ENCODE results near the gene KCNIP2. TPM values are rescaled to one million over a fixed set of nuclear protein-coding genes. Genes with fewer than 3 reads are reported as not detected.

The KCNIP2 gene
- total and polyA plus RNA-seq, 4 donors = 0.18 to 2.0 (median 0.72) TPM

- DNase-seq (ENCODE audit: low spot score) = no peak
- peak overlapping the region in 1 of 3 donors; percentile 77 for H3K4me3 ChIP-seq (ENCODE audit: low read depth in 1 of 3, low read length in 3 of 3)
- no peaks in the 10 kb centered on the region for H3K9me3 ChIP-seq (ENCODE audit: control insufficient read depth in 4 of 4, low read length in 3 of 4)
- H3K27me3 ChIP-seq (ENCODE audit: control insufficient read depth in 4 of 4, insufficient read depth in 4 of 4, low read length in 3 of 4) = no peaks in the 10 kb centered on the region
- peak overlapping the region in 1 of 2 donors; percentile 15 for H3K27ac ChIP-seq (ENCODE audit: low read depth in 1 of 2, low read length in 2 of 2)
- peaks cover 10 to 41% (median 28%) of the 10 kb centered on the region in 4 donors for H3K4me1 ChIP-seq (ENCODE audit: control insufficient read depth in 4 of 4, insufficient read depth in 4 of 4, low read length in 3 of 4)
- TF ChIP-seq CTCF (IDR thresholded peaks at IDR 0.05; ENCODE audit: low read depth, low read length, missing input control) (no peak), RXRA (IDR thresholded peaks at IDR 0.05) (no peak), FOXA2 (IDR thresholded peaks at IDR 0.05) (no peak), ZBTB33 (IDR thresholded peaks at IDR 0.05) (no peak), FOXA1 (IDR thresholded peaks at IDR 0.05) (no peak), ATF3 (IDR thresholded peaks at IDR 0.05) (no peak), JUND (IDR thresholded peaks at IDR 0.05) (no peak), NR2F2 (IDR thresholded peaks at IDR 0.05) (no peak), HNF4G (IDR thresholded peaks at IDR 0.05) (no peak), HNF4A (conservative IDR thresholded peaks at IDR 0.05) (no peak), RAD21 (IDR thresholded peaks at IDR 0.05) (no peak), GABPA (IDR thresholded peaks at IDR 0.05 in 1 of 2, conservative IDR thresholded peaks at IDR 0.05 in 1 of 2) (no peak)
- no peak overlapping the region for H3K9ac ChIP-seq (ENCODE audit: low read depth in 1 of 2, low read length in 2 of 2)
- peaks cover 0 to 30% (median 25%) of the 10 kb centered on the region in 4 donors for H3K36me3 ChIP-seq (ENCODE audit: control insufficient read depth in 4 of 4, insufficient read depth in 3 of 4, low read depth in 1 of 4, low read length in 3 of 4)
- WGBS = 74% methylated on average over 10 of the region's 10 CpGs
Observed at GRCh38 chr10:101783736-101784118, 59.9 kb downstream of the KCNIP2 start.

- Histone ChIP-seq H3K9ac (ENCODE audit: low read depth in 1 of 2, low read length in 2 of 2) (peak within 1 kb of the TSS in 1 of 2 donors; percentile 33), H3K4me3 (ENCODE audit: low read depth in 1 of 3, low read length in 3 of 3) (peak within 1 kb of the TSS; percentile 68 to 78 (median 77)), H3K4me1 (ENCODE audit: control insufficient read depth in 4 of 4, insufficient read depth in 4 of 4, low read length in 3 of 4) (peaks cover 12 to 43% (median 29%) of the 10 kb centered on the region in 4 donors), H3K9me3 (ENCODE audit: control insufficient read depth in 4 of 4, low read length in 3 of 4) (no peaks in the 10 kb centered on the region), H3K27me3 (ENCODE audit: control insufficient read depth in 4 of 4, insufficient read depth in 4 of 4, low read length in 3 of 4) (peaks cover 0 to 3% (median 0%) of the 10 kb centered on the region in 4 donors), H3K36me3 (ENCODE audit: control insufficient read depth in 4 of 4, insufficient read depth in 3 of 4, low read depth in 1 of 4, low read length in 3 of 4) (peaks cover 0 to 30% (median 22%) of the 10 kb centered on the region in 4 donors), H3K27ac (ENCODE audit: low read depth in 1 of 2, low read length in 2 of 2) (peak within 1 kb of the TSS in 1 of 2 donors; percentile 15)
- WGBS = 3% methylated on average over 57 of the region's 57 CpGs
- peak; percentile 78 for DNase-seq (ENCODE audit: low spot score)
- peak in 1 of 2 donors; percentile 12 for TF ChIP-seq HNF4A (conservative IDR thresholded peaks at IDR 0.05)
- TF ChIP-seq MAX (IDR thresholded peaks at IDR 0.05) = peak; percentile 64
- no peak for TF ChIP-seq SP1 (IDR thresholded peaks at IDR 0.05)
- no peak for TF ChIP-seq ATF3 (IDR thresholded peaks at IDR 0.05)
- peak; percentile 97 for TF ChIP-seq YY1 (IDR thresholded peaks at IDR 0.05)
- TF ChIP-seq GABPA (IDR thresholded peaks at IDR 0.05 in 1 of 2, conservative IDR thresholded peaks at IDR 0.05 in 1 of 2) = peak in 1 of 2 donors; percentile 82
Observed at GRCh38 chr10:101782811-101783735, 60.5 kb downstream of the KCNIP2 start, which contains the start of gene NPM3. TSS of gene NPM3 (minus strand) at chr10:101783446. CDS start at chr10:101783390, 56 bp downstream.

Data from liver (tissue), 9 donors.